ENCODE measurements around the gene SSH2.
"Not testable (repeated sequence)": the region's sequence is repeated elsewhere in the genome, so short reads cannot be mapped to it uniquely, and the experiment has no call there.

Gene SSH2

GRCh38 chr17:29653995-29654714 lies 275.9 kb downstream of the SSH2 start:
- DNase-seq: no peak

DNA sequence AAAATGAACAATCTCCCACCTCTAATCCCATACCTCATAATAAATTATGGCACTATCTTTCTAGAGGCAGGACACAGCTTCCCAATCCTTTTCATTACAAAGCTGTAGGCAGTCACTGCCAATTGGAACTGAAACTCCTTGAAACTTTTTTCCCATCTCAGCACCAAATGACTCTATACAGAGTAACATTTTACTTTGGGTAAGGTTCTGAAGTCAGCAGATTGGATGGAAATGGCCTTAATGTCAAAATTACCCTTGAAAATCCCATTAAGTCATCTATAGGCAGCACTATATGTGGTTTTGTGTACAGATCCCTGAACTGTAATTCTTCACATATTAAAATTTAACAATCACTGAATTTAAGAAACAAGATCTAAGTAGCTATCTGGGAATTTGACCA lies 277.1 kb downstream of the SSH2 start:
- no peak for DNase-seq

- not testable (repeated sequence) for DNase-seq
Measured at GRCh38 chr17:29651913-29652312, 278.1 kb downstream of the SSH2 start.

GRCh38 chr17:29650396-29650795 lies 279.6 kb downstream of the SSH2 start:
- DNase-seq: no peak

GRCh38 chr17:29649359-29649758 lies 280.7 kb downstream of the SSH2 start:
- no peak for DNase-seq

DNA sequence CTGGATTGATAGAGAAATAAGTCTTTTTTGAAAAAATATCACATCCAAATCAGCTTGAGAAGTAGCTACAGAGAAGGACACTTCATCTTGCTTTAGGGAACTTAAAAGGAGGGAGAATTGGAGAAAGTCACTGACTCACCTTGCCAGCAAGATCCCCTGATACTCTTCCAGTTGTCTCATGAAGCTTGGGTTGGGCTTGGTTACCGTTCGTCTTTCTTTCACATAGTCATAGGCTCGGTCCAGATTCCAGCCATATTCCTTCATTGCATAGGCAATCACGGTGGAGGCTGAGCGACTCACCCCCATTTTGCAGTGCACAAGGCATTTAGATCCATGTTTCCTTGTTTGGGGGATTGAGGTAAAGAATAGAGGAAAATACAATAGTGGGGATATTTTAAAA lies 282.0 kb downstream of the SSH2 start:
- DNase-seq: no peak

- peak; percentile 67 for DNase-seq
Measured at GRCh38 chr17:29645515-29646051, 284.4 kb downstream of the SSH2 start.

- no peak for DNase-seq
Measured at GRCh38 chr17:29643817-29644160, 286.2 kb downstream of the SSH2 start.

DNA sequence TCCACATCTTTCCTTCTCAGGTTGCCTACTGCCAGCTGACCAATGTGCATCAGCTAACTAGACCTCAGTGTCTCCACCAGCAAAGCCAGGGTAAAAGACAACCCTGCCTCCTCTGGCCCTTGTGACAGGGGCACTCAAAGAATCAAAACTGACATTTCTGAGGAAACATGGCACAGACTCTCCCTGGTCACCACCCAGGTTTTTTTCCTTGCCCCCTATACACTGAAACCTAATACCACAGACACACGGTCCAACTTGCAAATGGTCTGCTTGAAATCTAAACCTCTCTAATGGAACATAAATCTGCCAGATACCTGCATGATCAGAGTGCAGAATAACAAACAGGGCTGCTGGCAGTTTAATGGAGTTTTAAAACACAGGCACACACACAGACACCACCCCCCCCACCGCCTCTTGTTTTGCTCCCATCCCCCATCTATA lies 287.8 kb downstream of the SSH2 start:
- no peak for DNase-seq

GRCh38 chr17:29640981-29641642 lies 288.9 kb downstream of the SSH2 start:
- DNase-seq: no peak

DNA sequence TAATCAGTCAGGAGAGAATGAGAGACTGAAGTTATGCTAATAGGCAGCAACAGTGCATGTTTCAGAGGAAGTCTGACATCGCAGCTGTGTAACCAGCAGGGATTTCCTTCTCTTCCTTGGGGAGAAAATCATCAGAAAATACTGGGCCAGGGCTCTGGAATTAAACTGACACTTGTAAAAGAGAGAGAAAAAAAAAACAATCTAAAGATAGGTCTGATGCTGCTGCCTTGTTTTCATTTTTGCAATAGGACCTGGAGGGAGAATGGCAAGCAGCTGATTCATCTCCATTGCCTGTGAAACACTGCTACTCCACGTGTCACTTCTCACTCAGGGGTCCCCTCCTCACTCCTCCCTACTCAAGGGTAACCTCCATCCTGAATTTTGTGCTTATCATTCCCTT lies 289.6 kb downstream of the SSH2 start:
- DNase-seq: peak; percentile 51

- DNase-seq: no peak
Measured at GRCh38 chr17:29633886-29634285, 296.1 kb downstream of the SSH2 start.

DNA sequence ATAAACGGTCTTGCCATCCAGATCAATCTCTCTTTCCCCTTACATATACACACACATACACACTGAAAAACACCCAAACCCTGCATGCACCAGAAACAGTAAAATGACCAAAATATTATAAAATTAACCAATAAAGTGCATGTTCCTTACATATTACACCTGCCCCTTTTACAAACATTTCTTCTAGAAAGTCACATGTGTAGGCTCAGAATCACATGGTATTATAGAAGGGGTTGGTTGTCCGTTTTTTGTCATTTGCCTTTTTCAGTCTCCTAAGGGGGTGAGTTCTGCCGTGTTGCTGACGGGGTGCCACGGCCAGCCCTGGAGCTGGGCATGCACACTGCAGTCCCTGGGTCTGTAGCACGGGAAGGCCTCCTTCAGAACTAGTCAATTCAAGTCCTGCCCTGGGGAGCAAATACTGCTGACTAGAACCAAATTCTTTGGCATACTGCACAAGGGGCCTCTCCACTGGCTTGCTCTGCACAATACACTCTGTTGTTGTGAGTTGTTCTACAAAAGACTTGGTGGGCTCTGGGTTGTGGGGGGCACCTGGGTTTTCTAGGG lies 299.3 kb downstream of the SSH2 start:
- no peak for DNase-seq

- no peak for DNase-seq
Measured at GRCh38 chr17:29629839-29630238, 300.2 kb downstream of the SSH2 start.

DNA sequence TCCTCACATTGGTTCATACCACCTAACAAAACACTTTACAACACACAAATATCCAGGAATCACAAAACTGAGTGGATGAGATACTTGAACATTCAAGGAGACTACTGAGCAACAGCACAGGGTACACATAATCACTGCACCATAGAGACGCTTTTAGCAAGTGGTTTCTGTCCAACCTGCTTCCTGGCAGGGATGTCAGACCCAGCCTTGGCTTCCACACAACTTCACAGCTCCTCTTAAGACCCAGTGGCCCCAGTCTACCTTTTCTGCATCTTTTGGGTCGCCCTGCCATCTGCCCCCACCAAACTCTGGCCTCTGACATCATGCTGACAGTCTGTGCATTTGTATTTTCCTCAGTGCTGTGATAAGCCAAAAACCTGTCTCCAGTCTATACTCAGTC lies 301.4 kb downstream of the SSH2 start:
- DNase-seq: no peak

- no peak for DNase-seq
Measured at GRCh38 chr17:29627951-29628350, 302.1 kb downstream of the SSH2 start.

- peak; percentile 31 for DNase-seq
Measured at GRCh38 chr17:29625037-29625750, 304.8 kb downstream of the SSH2 start.

DNA sequence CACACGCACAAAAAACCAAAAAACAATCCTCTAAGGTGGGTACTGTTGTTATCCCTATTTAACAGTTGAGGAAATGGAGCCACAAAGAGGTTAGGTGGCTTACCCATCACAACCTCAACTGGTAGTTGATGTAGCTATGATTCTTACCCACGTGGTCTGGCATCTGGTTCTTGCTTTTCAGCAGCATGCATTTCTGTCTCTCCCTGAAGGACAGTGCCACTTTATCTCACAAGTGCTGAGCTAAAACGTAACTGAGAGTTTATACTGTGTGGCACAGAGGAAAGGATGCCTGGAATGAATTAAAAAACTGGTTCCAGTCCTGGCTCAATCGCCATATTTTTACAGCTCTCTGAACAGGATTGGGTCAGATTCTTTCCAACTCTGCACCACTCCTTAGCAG lies 305.4 kb downstream of the SSH2 start:
- DNase-seq: no peak

DNA sequence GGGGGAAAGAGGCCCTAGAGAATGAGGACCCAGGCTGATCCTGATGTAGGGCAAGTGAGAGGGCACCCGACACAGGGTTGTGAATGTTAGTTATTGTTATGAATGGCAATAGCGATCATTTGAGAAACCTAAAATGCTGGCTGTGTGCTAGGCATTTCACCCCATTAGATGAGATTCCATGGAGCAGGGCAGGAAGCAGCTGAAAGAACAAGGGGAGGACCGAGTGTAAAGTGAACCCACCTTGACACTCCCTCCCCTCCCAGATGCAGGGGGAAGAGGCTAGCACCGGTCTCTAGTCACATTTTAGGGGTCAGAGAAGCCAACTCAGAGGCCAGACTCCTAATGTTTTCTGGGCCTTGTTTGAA lies 306.8 kb downstream of the SSH2 start:
- no peak for DNase-seq

GRCh38 chr17:29622337-29623282 lies 307.4 kb downstream of the SSH2 start, which contains the start of gene CORO6:
CORO6 (minus strand) TSS chr17:29622912; CDS start chr17:29621421, 1,491 bp downstream.
- DNase-seq: peak; percentile 39

DNA sequence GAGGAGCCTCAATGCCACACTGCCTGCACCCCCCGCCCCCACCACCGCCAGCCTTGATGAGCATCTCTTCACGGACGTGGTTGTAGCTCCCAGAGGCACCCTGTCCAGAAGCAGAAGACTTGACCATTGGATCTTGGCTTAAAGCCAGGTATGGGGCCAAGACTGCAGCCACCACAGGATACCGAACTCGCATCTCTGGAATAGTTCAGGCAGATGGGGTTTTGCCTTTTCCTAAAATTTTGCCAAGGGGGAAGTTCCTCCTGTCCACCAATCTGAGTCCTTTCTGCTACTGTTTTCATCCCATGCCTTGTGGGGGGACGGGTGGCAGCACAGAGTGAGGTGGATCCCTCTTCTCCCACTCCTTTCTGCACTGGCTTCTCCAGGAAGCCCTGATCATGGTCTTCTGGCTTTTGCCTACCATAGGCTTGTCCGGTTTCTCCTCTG lies 308.3 kb downstream of the SSH2 start:
- no peak for DNase-seq
